GM19397 (cell line): ENCODE results near the gene IDS.
A peak's percentile ranks its signal among the peaks of the same experiment; 100 is the strongest.
"Not testable (repeated sequence)": the region's sequence is repeated elsewhere in the genome, so short reads cannot be mapped to it uniquely, and the experiment has no call there.

Experiments
- ATAC-seq: cut with Tn5 transposase; IDR thresholded peaks from one replicate; pipeline ENCODE4 v1.9.1; 2021; ENCODE audit warnings: mild to moderate bottlenecking, moderate library complexity; ENCODE audit not compliant: unreplicated experiment

Gene IDS, protein sequence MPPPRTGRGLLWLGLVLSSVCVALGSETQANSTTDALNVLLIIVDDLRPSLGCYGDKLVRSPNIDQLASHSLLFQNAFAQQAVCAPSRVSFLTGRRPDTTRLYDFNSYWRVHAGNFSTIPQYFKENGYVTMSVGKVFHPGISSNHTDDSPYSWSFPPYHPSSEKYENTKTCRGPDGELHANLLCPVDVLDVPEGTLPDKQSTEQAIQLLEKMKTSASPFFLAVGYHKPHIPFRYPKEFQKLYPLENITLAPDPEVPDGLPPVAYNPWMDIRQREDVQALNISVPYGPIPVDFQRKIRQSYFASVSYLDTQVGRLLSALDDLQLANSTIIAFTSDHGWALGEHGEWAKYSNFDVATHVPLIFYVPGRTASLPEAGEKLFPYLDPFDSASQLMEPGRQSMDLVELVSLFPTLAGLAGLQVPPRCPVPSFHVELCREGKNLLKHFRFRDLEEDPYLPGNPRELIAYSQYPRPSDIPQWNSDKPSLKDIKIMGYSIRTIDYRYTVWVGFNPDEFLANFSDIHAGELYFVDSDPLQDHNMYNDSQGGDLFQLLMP

DNA sequence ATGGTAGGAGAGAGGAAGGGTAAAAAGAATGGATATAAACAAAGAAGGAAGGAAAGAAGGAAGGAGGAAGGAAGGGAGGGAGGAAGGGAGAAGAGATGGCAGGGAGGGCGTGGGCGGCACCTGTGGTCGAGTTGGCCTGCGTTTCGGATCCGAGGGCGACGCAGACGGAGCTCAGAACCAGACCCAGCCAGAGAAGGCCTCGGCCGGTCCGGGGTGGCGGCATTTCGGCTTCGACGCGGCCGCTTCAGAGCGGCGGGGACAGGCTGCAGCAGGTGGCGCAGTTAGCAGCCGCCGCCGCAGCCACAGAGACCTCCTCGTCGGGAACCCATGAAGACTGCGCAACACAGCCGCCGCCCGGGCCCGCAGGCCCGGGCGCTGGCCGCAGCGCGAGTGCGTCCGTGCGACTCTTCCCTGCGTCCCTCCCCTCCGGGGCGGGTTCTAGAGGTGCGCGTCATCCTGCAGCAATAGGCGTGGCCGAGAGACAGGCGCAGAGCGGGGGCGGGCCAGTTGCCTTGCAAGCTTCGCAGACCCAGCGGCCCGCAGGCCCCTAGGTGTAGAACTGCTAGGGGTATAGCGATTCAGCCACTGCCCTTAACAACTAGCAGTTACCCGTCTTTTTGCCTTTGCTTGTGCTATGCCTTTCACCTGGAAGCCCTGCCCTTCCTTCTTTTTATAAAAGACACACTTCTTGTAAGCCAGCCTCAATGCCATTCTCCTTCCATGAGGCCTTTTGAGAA is at the start of gene IDS:
IDS (minus strand) TSS at position 392 of the 737 bp plus-strand sequence; CDS start at position 223, 169 bp downstream.
- ATAC-seq = peak; percentile 82

DNA sequence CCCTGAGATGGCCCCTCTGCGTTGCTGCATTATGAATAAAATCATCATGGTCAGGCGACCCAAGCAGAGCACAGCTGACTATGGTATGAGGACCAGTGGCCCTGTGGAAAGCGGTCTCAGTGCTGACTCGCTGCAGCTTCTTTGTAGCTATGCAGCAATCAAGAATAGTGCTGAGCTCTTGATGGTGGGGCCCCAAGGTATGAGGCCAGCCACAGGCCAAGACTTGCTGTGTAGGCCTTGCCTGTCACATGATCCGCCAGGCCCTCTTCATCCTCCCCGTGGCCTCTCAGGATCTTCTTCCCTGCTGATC is 46.8 kb upstream of the IDS start:
- not testable (repeated sequence) for ATAC-seq

DNA sequence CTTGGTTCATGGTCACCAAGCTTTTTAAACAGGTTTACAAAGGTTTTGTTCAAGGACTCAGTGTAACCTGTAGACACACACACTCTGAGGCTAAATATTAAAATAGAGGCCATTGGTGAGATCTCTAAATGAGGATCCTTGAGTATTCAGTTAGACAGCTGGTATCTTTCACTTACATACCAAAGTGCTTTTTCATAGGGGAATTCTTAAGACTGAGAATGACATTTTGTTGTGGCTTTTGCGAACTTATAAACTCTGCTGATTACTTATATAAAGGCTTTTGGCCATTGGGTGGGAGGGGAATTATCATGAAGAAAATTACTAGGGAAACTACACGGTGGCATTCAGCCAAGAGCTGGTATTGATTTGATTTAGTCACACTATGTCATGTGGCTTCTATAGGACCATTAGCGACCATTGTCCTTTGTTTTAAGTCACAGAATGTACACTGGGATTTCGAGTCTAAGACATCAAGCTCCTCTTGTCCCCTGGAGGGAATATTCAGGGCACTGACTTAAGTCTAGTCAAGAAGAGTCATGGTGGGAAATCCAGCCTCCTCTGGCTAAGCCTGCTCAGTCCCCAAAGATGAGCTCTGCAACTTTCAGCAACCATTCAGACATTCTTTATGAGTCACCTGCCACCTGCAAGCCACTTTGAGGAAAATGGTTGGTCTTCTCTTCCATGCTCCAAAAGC is 46.3 kb upstream of the IDS start:
- ATAC-seq = not testable (repeated sequence)

DNA sequence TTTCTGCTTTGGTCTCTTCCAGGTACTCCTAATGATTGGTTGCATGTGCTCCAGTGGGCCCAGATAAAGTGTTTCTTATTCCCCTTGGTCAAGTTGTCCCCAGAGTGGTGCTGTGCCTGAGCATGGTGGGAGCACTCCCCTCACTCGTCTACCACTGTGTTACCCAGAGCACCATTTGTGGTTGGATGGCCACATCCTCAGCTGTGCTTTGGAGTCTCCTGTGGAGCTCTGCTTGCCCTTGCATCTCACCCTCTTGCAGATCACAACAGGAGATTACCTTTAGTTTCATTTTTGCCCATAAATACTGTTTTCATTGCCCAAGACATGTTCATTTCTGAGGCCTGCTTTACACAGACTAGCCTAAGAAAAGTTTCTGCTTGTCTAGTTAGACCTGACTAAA is 45.3 kb upstream of the IDS start:
- not testable (repeated sequence) for ATAC-seq

DNA sequence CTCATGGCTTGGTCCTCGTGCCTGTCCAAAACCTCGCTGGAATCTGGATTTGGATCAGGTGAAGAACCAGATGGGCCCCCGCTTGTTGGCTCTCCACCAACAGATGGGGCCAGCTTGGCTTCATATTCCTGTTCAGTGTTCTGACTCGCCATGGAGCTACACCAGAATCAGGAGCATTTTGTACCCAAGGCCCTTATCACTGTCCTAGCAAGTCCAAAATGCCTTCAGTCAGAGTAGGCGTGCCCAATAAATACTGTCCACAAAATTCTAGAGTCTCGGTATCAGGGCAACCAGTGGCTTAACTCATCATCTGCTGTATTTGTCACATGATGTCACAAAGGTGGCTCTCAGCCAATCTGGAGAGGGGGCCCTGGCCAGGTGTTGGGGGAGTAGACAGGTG is 44.6 kb upstream of the IDS start, which contains the start of gene HSFX3:
HSFX3 (minus strand) TSS at position 224 of the 400 bp plus-strand sequence; CDS start at position 152, 72 bp downstream.
- not testable (repeated sequence) for ATAC-seq

DNA sequence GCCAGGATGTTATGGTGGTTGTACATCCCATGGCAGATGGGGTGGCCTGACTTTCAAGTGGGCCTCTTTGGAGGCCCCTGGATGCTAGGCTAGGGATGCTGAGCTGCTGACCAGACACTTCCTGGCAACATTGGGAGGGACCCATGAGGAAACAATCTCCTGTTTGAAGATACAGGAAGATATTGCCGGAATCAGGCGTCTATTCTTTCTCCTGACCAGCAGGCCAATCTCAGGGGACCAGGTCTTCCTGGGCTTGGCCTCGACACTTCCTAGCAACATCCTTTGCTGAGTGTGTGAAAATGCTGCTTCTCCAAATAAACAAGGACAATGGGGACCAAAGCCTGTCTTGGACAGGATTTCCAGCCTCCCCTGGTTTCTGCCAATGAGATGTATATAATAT is 42.7 kb upstream of the IDS start:
- ATAC-seq = not testable (repeated sequence)

DNA sequence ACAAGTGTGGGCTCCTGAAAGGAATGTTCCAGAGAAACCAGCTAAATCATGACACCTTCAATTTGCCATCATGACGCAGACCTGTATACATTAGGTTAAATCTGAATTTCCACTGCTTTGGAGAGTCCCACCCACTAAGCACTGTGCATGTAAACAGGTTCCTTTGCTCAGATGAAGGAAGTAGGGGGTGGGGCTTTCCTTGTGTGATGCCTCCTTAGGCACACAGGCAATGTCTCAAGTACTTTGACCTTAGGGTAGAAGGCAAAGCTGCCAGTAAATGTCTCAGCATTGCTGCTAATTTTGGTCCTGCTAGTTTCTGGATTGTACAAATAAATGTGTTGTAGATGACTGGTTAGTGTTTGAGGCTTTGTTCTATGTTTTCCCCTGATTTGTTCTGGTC is 41.9 kb upstream of the IDS start:
- ATAC-seq = not testable (repeated sequence)

DNA sequence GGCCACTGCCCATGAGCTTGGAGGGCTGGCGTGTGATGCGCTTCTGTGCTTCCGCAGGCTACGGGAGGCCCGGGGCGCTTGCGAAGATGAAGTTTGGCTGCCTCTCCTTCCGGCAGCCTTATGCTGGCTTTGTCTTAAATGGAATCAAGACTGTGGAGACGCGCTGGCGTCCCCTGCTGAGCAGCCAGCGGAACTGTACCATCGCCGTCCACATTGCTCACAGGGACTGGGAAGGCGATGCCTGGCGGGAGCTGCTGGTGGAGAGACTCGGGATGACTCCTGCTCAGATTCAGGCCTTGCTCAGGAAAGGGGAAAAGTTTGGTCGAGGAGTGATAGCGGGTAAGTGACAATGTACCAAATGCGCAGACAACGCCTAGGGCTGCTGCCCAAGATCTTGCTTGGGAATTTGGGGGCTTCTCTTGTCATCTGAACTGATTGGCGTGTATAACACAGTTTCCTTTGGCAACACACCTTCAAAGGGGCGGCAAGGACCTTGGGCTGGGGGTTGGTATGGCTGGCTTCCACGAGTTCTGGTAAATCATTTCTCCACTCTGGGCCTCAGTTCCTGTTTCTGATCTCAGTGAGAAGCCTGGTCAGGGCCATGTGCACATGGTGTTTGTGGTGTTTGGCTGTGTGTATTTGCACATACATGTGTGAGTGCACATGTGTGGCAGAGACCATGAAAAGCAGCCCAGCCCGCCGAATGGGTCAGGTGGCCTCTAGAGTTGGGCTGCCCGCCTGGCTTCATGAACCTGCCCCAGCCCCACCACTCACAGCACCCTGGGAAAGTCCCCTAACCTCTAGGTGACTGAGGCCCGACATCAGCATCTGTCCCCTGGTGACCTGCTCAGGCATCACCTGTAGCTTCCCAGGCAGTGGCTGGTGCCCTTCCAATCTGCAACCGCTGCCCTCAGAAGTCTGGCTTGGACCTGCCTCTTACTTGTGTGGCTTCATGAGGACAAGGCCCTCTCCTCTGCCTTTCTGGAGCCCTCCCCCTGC is 40.7 kb upstream of the IDS start:
- peak; percentile 54 for ATAC-seq

DNA sequence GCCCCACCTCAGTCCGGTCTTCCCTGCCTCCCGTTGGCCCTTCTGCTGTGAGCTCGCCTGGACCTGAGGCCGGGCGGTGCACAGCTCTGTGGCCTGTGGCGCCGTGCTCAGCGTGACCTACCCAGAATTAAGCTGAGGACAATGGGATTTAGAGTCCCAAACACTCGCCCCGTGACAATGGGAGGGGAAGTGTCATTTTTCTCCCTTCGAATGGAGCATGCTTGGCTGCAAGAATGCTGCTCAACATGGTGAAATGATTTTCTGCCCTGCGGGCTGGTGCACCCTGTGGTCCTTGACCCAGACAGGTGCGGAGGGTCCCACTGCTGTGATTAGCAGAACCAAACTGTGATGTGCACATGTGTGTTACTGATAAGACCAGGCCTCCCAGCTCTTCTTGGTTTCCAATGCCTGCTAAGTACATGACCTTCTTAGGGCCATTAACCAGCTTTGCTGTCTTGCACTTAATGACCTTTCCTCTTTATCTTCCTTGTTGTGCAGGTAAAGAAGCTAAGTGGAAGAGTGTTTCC is 36.5 kb upstream of the IDS start:
- ATAC-seq = no peak

DNA sequence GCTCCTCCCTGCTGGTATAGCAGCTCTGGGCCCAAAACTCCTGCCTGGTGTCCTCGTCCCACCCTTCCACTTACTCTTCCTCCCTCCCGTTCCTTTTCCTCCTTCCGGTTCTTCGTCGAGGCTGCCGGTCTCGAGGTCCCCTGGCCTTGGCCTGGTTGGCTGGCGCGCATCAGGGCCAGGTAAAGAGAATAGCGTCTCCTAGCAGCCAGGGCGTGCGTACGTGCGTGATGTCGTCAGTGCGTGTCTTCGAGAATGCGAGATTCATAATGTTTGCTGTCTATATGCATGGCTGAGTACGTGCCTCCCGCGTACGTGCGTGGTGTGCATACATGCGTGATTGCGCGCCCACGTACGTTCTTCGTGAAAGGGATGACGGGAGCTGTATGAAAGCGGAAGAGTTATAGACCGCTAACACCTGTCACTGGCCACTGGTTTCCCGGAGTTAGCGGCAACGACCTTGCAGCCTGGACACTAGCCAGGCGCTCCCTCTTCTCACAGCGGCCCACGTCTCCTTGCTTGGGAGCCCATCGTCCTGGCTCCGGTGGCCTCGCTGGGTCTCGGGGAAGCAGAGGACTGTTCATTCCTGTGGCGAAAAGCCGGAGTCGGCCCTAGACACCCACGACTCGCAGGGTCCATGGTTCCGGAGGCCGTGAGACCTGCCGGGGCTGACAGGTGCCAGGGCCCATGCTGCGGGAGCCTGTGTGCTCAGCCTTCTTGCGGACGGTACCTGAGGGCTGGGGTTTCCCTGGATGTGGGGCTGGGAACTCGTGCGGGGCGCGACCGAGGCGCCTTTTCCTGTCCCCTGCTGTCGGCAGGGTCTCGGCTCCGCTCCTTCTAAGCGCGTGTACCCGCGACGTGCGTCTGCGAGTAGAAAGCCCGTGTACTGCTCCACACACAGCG is 35.8 kb upstream of the IDS start, which contains the start of gene EOLA1:
EOLA1 (plus strand) TSS at position 392 of the 900 bp plus-strand sequence. CDS start 4,619 bp downstream, outside the sequence.
- peak; percentile 71 for ATAC-seq

DNA sequence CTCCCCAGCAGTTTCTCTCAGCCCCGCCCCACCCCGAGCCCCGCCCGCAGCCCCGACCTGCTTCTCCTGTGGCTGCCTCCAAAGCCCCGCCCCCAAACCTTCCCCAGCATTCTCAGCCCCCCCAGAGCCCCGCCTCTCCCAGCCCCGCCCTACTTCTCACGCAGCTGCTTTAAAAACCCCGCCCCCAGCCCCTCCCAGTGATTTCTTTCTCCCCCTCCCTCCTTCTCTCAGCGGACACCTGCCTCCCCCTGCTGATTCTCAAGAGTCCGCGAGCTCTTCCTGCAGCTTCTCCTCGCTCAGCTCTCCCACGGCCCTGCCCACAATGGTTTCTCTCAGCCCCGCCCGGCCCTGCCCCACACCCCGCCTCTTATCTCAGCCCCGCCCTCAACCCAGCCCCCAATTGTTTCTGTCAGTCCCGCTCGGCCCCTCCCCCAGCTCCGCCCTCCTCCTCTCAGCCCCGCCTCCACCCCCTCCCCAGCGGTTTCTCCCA is 35.1 kb upstream of the IDS start:
- ATAC-seq = peak; percentile 29

DNA sequence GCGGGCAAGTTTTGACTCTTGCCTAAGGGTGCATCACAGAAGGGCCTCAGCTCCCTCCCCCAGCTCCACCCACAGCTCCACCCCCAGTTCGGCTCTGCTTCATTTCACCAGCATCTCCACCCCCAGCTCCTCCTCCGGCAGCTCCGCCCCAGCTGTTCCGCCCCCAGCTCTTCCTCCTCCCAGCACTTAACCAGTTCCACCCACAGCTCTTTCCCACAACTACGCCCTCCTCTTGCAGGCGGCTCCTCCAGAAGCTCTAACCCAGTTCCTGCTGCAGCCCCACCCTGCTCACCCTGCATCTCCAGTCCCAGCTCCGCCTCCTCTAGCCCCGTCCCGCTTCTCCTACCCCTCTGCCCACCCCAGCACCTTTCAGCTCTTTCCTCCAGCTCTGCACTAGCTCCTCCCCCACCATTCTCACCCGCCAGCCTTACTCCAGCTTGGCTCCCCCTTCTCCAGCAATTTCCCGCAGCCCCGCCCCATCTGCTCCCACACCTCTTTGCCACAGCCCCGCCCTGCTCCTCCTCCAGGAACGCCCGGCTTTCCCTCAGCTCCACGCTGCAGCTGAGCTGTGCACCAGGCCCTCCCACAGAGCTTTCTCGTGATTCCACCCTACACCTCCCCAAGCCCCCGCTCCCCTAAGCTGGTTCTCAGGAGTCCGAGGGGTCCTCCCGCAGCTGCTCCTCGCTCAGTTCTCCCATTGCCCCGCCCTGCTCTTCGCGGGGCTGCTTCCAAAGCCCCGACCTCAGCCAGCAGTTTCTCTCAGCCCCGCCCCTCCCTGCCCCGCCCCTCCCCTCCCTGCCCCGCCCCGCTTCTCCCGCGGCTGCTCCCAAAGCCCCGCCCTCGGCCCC is 34.4 kb upstream of the IDS start:
- ATAC-seq = peak; percentile 33

DNA sequence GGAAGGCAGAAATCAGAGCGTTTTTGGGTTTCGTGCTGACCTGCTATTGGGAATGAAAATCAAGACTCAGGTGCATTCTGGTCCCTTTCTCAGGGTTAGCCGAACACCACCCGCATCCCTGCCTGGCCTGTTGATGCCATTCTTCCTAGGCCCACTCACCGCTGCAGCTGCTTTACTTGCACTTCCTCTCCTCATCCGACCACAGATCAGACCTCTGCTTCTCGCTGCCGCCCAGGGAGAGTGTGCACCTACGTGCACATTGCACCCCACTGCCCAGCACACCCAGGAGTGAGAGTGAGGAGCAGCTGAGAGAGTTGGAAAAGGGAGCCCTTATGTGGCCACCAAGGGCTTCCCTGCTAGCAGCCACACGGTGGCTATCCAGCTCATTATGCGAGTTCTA is 32.4 kb upstream of the IDS start:
- not testable (repeated sequence) for ATAC-seq

DNA sequence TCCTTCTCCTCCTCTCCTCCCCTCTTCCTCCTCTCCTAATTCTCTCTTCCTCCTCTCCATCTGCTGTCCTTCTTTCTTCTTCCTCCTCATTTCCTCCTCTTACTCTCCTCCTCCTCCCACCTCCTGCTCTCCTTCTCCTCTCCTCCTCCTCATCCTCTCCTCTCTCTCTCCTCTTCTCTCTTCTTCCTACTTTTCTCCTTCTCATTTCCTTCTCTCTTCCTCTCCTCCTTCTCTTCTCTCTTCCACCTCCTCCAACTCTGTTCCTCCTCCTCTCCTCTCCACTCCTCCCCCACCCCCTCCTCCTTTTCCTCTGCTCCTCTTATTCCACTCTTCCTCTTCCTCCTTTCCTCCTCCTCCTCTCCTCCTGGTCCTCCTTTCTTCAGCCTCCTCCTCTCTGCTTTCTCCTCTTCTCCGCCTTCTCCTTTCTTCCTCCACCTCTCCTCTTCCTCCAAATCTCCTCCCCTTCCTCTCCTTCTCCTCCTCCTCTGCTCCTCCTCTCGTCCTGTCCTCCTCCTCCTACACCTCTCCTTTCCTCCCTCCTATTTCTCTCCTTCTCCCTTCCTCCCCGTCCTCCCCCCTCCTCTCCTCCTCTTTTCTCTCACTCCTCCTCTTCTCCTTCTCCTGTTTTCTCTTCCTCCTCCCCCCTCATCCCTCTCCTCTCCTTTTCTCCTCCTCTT is 30.0 kb upstream of the IDS start:
- ATAC-seq = not testable (repeated sequence)

DNA sequence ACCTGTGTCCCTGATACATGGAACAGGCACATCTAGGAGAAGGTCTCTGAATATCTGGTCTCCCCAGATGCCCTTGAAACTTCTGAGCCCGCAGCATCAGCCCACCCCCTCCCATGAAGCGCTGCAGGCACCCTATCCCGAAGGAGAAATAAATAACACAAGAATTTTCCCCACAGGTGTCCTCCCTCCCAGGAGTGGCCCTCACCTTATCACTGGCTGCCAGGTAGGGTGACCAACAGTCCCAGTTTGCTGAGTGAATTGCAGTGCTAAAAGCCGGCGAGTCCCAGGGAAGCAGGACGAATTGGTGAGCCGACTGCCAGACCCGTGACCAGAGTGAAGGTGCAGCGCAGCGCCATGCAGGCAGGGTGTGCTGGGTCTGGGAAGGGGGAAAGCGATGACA is 28.9 kb upstream of the IDS start:
- not testable (repeated sequence) for ATAC-seq

DNA sequence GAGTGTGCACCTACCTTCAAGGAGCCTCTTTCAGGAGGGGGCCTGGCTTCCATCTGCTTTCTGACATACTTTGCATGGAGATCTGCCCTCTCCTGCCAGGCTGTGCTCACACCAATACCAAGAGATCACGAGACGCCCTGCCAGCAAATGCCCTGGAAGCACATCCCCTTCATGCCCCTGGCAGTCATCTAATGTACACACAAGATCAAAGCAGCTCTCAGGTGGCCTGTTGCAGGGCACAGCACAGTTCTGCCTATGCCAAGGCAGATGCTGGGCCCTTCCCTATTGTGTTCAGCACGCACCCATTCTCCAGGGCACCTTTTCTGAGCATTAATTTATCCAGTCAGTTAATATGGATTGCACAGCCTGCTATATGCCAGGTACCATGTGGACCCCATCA is 27.8 kb upstream of the IDS start:
- not testable (repeated sequence) for ATAC-seq

DNA sequence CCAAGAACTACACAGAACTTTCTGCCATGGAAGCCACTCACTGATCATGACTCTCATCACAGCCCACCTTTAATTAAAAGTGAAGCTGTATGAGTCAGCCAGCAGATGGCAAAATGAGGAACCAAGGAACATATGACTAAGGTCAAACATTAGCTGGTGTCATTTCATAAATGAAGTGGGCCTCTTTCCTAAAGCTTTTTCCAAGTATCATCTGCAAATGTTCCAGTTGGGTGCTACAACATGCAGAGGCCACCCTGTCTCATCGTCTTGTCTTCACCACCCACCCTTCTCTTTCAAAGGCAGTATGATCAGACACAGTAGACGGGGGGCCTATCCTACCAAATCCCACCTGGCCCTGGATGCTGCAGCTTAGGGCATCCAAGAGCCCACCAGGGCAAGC is 26.5 kb upstream of the IDS start:
- ATAC-seq = no peak
